ENCODE measurements around the gene SLC9A8.

Gene SLC9A8

GRCh38 chr20:49808753-49809152, 3.9 kb upstream of the SLC9A8 start:
- TF ChIP-seq, protein P1, sequence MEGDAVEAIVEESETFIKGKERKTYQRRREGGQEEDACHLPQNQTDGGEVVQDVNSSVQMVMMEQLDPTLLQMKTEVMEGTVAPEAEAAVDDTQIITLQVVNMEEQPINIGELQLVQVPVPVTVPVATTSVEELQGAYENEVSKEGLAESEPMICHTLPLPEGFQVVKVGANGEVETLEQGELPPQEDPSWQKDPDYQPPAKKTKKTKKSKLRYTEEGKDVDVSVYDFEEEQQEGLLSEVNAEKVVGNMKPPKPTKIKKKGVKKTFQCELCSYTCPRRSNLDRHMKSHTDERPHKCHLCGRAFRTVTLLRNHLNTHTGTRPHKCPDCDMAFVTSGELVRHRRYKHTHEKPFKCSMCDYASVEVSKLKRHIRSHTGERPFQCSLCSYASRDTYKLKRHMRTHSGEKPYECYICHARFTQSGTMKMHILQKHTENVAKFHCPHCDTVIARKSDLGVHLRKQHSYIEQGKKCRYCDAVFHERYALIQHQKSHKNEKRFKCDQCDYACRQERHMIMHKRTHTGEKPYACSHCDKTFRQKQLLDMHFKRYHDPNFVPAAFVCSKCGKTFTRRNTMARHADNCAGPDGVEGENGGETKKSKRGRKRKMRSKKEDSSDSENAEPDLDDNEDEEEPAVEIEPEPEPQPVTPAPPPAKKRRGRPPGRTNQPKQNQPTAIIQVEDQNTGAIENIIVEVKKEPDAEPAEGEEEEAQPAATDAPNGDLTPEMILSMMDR (conservative IDR thresholded peaks at IDR 0.05; ENCODE audit: low read length) = no peak
- no peak overlapping the region for H3K4me3 ChIP-seq (ENCODE audit: low read length)
- DNase-seq (ENCODE audit: low read depth) = no peak

DNA sequence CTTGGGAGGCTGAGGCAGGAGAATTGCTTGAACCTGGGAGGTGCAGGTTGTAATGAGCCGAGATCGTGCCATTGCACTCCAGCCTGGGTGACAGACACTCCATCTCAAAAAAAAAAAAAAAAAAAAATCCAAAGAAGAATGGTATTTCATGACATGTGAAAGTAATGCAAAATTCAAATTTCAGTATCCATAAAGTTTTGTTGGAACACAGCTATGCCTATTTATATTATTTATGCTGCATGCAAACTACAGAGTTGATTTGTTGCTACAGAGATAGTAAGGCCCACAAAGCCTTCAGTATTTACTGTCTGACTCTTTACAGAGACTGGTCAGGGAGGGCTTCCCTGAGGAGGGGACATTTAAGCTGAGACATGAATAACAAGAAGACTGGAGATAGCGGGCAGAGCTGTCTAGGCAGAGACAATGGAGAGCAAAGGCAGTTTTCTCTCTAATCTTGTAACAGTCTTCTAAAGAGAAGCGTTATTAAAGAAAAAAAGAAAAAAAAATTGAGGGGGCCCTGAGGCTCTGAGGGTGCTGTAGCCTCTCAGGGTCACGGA, 2.7 kb upstream of the SLC9A8 start:
- H3K4me3 ChIP-seq (ENCODE audit: low read length) = no peak overlapping the region
- TF ChIP-seq, protein P1 (conservative IDR thresholded peaks at IDR 0.05; ENCODE audit: low read length) = no peak
- DNase-seq (ENCODE audit: low read depth) = no peak

DNA sequence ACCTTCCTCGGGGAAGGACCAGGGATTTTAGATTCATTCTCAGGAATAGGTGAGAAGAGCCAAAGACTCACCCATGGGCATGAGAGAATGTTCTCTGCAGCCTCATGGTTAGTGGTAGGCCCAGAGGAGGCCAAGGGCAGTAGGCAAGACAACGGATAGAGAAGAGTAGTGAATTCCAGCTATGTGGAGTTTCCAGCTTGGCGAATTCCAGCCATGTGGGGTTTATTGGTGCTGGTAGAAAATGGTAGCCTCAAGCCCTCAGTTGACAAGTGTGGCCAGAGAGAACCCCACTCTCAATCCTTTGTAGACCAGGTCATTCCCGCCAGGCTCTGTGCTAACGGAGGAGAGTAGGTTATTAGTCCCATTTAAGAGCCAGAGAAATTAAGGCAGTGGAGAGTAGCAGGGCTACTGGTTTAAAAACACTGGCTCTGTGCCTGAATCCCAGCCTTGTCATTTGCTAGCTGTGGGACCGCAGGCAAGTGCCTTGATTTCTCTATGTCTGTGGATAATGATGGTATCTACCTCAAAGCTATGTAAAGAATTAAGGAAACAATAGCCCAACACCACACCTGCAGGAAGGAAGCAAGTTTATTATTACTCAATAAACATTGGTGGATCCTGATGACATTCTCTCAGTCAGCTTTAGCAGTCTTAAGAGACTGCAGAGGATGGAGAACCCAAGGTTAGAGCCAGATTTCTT, 2.0 kb upstream of the SLC9A8 start:
- no peak for DNase-seq (ENCODE audit: low read depth)
- TF ChIP-seq, protein P1 (conservative IDR thresholded peaks at IDR 0.05; ENCODE audit: low read length) = no peak
- H3K4me3 ChIP-seq (ENCODE audit: low read length) = no peak overlapping the region

- TF ChIP-seq, protein P1 (conservative IDR thresholded peaks at IDR 0.05; ENCODE audit: low read length) = no peak
- peak overlapping the region; percentile 87 for H3K4me3 ChIP-seq (ENCODE audit: low read length)
- DNase-seq (ENCODE audit: low read depth) = no peak
Observed at GRCh38 chr20:49811825-49812506, 662 bp upstream of the SLC9A8 start.

GRCh38 chr20:49813305-49813974, 812 bp downstream of the SLC9A8 start:
- peak overlapping the region; percentile 87 for H3K4me3 ChIP-seq (ENCODE audit: low read length)
- TF ChIP-seq, protein P1 (conservative IDR thresholded peaks at IDR 0.05; ENCODE audit: low read length) = no peak
- DNase-seq (ENCODE audit: low read depth) = no peak

DNA sequence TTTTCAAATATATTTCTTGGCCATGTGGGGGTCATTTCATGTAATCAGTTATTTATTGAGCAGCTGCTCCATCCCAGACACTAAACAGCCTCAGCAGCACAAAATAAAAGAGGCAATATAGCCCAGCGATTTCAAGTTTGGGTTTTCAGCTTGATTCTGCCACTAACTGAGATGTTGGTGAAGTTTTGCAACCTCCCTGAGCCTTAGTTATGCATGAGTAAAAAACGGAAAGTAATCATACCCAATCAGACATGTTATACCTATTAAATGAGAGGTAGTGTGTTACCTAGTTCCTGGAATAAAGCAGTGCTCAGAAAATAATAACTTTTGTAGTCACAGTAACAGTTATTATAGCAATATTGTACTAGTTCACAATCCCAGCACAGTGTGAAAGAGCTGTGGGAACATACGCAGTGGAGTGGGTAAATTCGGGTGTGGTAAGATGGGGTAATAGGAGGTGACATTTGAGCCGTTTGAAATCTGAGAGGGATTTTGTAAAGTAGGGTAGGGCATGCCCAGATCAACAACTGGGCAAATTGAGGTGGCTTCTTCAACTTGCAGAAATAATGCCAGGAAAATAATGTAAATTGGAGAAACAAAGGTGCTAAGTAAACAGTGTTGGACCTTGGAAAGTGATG, 1.5 kb downstream of the SLC9A8 start:
- peak overlapping the region; percentile 87 for H3K4me3 ChIP-seq (ENCODE audit: low read length)
- TF ChIP-seq, protein P1 (conservative IDR thresholded peaks at IDR 0.05; ENCODE audit: low read length) = no peak
- DNase-seq (ENCODE audit: low read depth) = no peak

Measured in AG10803 (cell line).